ENCODE data around the gene NHSL2.

Gene NHSL2

GRCh38 chrX:72126048-72126415 lies 215.4 kb downstream of the NHSL2 start:
- no peak for DNase-seq
- Mint-ChIP-seq H3K27ac (no peak overlapping the region), H3K4me1 (peaks cover 65% of the 10 kb centered on the region), H3K27me3 (ENCODE audit: low read depth, poor library complexity) (peaks cover 4% of the 10 kb centered on the region), H3K4me3 (no peak overlapping the region), H3K36me3 (ENCODE audit: low read depth) (peaks cover 21% of the 10 kb centered on the region), H3K9me3 (peaks cover 64% of the 10 kb centered on the region)
- no peak for TF ChIP-seq CTCF (IDR thresholded peaks at IDR 0.05)

GRCh38 chrX:72126539-72127140 lies 216.0 kb downstream of the NHSL2 start:
- peaks cover 60% of the 10 kb centered on the region for H3K4me1 Mint-ChIP-seq
- H3K27ac Mint-ChIP-seq = no peak overlapping the region
- H3K9me3 Mint-ChIP-seq = peaks cover 67% of the 10 kb centered on the region
- H3K36me3 Mint-ChIP-seq (ENCODE audit: low read depth) = peaks cover 21% of the 10 kb centered on the region
- peaks cover 6% of the 10 kb centered on the region for H3K27me3 Mint-ChIP-seq (ENCODE audit: low read depth, poor library complexity)
- H3K4me3 Mint-ChIP-seq = no peak overlapping the region
- peak; percentile 59 for TF ChIP-seq CTCF (IDR thresholded peaks at IDR 0.05)
- DNase-seq = peak; percentile 86

- no peak overlapping the region for H3K27ac Mint-ChIP-seq
- peaks cover 67% of the 10 kb centered on the region for H3K9me3 Mint-ChIP-seq
- peaks cover 10% of the 10 kb centered on the region for H3K27me3 Mint-ChIP-seq (ENCODE audit: low read depth, poor library complexity)
- H3K4me1 Mint-ChIP-seq = peaks cover 59% of the 10 kb centered on the region
- TF ChIP-seq CTCF (IDR thresholded peaks at IDR 0.05) = no peak
- H3K4me3 Mint-ChIP-seq = no peak overlapping the region
- DNase-seq = no peak
- H3K36me3 Mint-ChIP-seq (ENCODE audit: low read depth) = peaks cover 21% of the 10 kb centered on the region
Observed at GRCh38 chrX:72127332-72127731, 216.7 kb downstream of the NHSL2 start.

GRCh38 chrX:72128183-72128834 lies 217.7 kb downstream of the NHSL2 start:
- H3K4me1 Mint-ChIP-seq = peaks cover 57% of the 10 kb centered on the region

GRCh38 chrX:72128881-72129280 lies 218.2 kb downstream of the NHSL2 start:
- peaks cover 68% of the 10 kb centered on the region for H3K9me3 Mint-ChIP-seq
- peak; percentile 33 for TF ChIP-seq CTCF (IDR thresholded peaks at IDR 0.05)
- H3K27ac Mint-ChIP-seq = no peak overlapping the region
- H3K4me3 Mint-ChIP-seq = peak overlapping the region; percentile 32
- H3K27me3 Mint-ChIP-seq (ENCODE audit: low read depth, poor library complexity) = peaks cover 15% of the 10 kb centered on the region
- no peak for DNase-seq
- peaks cover 26% of the 10 kb centered on the region for H3K36me3 Mint-ChIP-seq (ENCODE audit: low read depth)
- peaks cover 55% of the 10 kb centered on the region for H3K4me1 Mint-ChIP-seq

More at GRCh38 chrX:72128183-72128834, 217.7 kb downstream of the NHSL2 start:
- H3K9me3 Mint-ChIP-seq = peaks cover 66% of the 10 kb centered on the region
- H3K4me3 Mint-ChIP-seq = no peak overlapping the region
- TF ChIP-seq CTCF (IDR thresholded peaks at IDR 0.05) = no peak
- no peak overlapping the region for H3K27ac Mint-ChIP-seq
- no peak for DNase-seq
- H3K27me3 Mint-ChIP-seq (ENCODE audit: low read depth, poor library complexity) = peaks cover 14% of the 10 kb centered on the region
- peaks cover 24% of the 10 kb centered on the region for H3K36me3 Mint-ChIP-seq (ENCODE audit: low read depth)

GRCh38 chrX:72129661-72130060 lies 219.0 kb downstream of the NHSL2 start:
- Mint-ChIP-seq H3K27me3 (ENCODE audit: low read depth, poor library complexity) (peaks cover 17% of the 10 kb centered on the region), H3K4me3 (peak overlapping the region; percentile 32), H3K9me3 (peaks cover 64% of the 10 kb centered on the region), H3K36me3 (ENCODE audit: low read depth) (peaks cover 26% of the 10 kb centered on the region), H3K4me1 (peaks cover 47% of the 10 kb centered on the region), H3K27ac (no peak overlapping the region)
- no peak for DNase-seq
- TF ChIP-seq CTCF (IDR thresholded peaks at IDR 0.05) = no peak
